ENCODE data around the gene DHTKD1. TPM values are rescaled to one million over a fixed set of nuclear protein-coding genes. Genes with fewer than 3 reads are reported as not detected.
"Not testable (repeated sequence)": the region's sequence is repeated elsewhere in the genome, so short reads cannot be mapped to it uniquely, and the experiment has no call there.

Gene DHTKD1
- total RNA-seq, 1 donor from 2014 or later = 56.1 TPM

DNA sequence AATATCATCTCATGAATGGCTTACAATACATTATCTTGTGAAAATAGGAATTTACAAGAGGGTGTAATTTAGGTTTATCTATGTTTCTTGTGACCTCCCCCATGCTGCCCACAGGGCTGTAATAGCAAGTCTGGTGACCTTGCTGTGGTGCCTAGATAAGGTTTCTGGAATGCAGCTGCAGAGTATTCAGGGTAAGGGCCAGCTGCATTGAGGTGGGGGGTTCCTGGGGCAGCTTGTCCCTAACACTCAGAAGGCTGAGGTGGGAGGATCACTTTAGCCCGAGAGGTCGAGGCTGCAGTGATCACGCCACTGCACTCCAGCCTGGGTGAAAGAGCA lies 5.3 kb upstream of the DHTKD1 start:
- no peak for DNase-seq (ENCODE audit: low read depth, low spot score)
- TF ChIP-seq, protein P1, sequence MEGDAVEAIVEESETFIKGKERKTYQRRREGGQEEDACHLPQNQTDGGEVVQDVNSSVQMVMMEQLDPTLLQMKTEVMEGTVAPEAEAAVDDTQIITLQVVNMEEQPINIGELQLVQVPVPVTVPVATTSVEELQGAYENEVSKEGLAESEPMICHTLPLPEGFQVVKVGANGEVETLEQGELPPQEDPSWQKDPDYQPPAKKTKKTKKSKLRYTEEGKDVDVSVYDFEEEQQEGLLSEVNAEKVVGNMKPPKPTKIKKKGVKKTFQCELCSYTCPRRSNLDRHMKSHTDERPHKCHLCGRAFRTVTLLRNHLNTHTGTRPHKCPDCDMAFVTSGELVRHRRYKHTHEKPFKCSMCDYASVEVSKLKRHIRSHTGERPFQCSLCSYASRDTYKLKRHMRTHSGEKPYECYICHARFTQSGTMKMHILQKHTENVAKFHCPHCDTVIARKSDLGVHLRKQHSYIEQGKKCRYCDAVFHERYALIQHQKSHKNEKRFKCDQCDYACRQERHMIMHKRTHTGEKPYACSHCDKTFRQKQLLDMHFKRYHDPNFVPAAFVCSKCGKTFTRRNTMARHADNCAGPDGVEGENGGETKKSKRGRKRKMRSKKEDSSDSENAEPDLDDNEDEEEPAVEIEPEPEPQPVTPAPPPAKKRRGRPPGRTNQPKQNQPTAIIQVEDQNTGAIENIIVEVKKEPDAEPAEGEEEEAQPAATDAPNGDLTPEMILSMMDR (conservative IDR thresholded peaks at IDR 0.05) = no peak
- peaks cover 2% of the 10 kb centered on the region for H3K9me3 Mint-ChIP-seq
- H3K27me3 Mint-ChIP-seq (ENCODE audit: low read depth) = no peaks in the 10 kb centered on the region
- no peak overlapping the region for H3K27ac Mint-ChIP-seq (ENCODE audit: unreplicated experiment)
- no peaks in the 10 kb centered on the region for H3K36me3 Mint-ChIP-seq (ENCODE audit: low read depth)
- H3K4me1 Mint-ChIP-seq = peaks cover 3% of the 10 kb centered on the region
- H3K4me3 Mint-ChIP-seq = no peak overlapping the region

DNA sequence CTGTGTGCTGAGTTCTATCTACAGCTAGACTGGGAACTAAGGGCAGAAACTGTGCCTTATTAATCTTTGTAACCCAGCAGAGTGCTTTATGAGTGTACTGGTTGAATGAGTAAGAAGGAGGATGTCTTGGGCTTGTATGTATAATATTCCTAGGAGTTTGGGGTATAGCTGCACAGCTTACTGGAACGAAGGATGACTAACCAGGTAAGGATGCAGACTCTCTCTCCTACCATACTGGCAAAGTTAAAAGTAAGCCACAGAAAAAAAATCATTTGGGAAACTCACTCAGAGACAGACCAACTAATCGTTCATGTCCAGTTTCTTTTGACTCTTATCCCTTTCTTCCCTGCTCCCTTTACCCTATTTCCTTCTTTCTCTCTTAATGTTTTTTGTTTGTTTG lies 1.4 kb upstream of the DHTKD1 start:
- H3K36me3 Mint-ChIP-seq (ENCODE audit: low read depth) = no peaks in the 10 kb centered on the region
- H3K9me3 Mint-ChIP-seq = peaks cover 3% of the 10 kb centered on the region
- no peak for DNase-seq (ENCODE audit: low read depth, low spot score)
- peaks cover 19% of the 10 kb centered on the region for H3K4me1 Mint-ChIP-seq
- TF ChIP-seq, protein P1 (conservative IDR thresholded peaks at IDR 0.05) = no peak
- H3K27ac Mint-ChIP-seq (ENCODE audit: unreplicated experiment) = no peak overlapping the region
- H3K27me3 Mint-ChIP-seq (ENCODE audit: low read depth) = no peaks in the 10 kb centered on the region
- peak overlapping the region; percentile 44 for H3K4me3 Mint-ChIP-seq

DNA sequence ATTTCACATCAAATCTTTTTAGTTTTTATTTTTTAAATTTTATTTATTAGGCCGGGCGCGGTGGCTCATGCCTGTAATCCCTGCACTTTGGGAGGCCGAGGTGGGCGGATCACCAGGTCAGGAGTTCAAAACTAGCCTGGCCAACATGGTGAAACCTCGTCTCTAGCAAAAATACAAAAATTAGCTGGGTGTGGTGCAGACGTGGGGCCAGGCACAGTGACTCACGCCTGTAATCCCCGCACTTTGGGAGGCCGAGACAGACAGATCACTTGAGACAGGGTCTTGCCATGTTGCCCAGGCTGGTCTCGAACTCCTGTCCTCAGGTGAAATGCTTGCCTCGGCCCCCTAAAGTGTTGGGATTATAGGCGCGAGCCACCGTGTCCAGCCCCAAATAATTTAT lies 2.7 kb downstream of the DHTKD1 start:
- H3K4me3 Mint-ChIP-seq = peak overlapping the region; percentile 72
- H3K4me1 Mint-ChIP-seq = peaks cover 19% of the 10 kb centered on the region
- DNase-seq (ENCODE audit: low read depth, low spot score); H3K36me3 Mint-ChIP-seq (ENCODE audit: low read depth); H3K9me3 Mint-ChIP-seq; H3K27me3 Mint-ChIP-seq (ENCODE audit: low read depth): not testable (repeated sequence)
- peak overlapping the region; percentile 6 for H3K27ac Mint-ChIP-seq (ENCODE audit: unreplicated experiment)

DNA sequence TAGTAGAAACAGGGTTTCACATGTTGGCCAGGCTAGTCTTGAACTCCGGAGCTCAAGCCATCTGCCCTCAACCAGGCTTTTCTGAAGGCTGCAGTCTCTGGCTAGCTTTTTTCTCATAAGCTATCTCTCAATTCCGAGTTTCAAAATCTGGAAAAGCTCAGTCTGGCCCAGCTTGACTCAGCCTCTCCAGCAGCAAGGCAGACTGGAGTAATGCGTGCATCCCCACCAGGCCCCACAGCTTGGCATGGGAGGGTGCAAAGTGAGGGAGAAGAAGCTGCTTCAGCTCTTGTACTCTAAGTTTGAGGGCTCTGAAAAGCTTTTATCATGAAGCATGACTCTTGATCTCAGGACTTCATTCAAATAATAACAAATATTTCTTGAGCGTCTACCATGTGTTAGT lies 4.8 kb downstream of the DHTKD1 start:
- H3K9me3 Mint-ChIP-seq = peaks cover under 1% of the 10 kb centered on the region
- no peak for DNase-seq (ENCODE audit: low read depth, low spot score)
- peaks cover 16% of the 10 kb centered on the region for H3K4me1 Mint-ChIP-seq
- peaks cover 9% of the 10 kb centered on the region for H3K36me3 Mint-ChIP-seq (ENCODE audit: low read depth)
- TF ChIP-seq, protein P1 (conservative IDR thresholded peaks at IDR 0.05) = no peak
- H3K27me3 Mint-ChIP-seq (ENCODE audit: low read depth) = no peaks in the 10 kb centered on the region
- H3K27ac Mint-ChIP-seq (ENCODE audit: unreplicated experiment) = peak overlapping the region; percentile 27
- H3K4me3 Mint-ChIP-seq = no peak overlapping the region

DNA sequence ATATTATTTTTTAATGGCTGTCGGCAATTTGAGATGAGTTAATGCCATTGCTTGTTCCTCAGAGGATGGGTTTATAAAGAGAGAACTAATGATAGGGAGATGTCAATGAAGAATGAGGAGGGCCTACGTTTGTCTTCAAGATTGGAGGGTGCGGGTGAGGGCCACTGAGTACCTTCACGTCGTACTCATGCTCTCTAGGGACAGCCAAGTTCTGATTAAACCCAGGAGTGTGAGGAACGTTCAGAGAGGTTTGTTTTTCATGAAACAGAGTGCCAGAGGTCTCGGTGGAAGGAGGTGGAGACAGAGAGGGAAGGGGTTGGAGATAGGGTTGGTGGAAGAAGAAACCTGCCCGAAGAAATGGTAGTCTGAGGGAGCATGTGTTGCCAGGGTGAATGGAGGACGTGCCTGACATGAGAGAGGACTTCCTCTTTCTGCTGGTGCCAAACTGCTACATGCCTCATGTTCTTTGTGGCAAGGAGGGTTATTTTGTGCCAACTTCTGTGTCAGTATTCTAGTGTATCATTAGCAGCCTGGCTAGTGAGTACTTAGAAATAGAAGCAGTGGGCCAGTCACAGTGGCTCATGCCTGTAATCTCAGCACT lies 8.9 kb downstream of the DHTKD1 start:
- Mint-ChIP-seq H3K9me3 (no peaks in the 10 kb centered on the region), H3K4me3 (peak overlapping the region; percentile 9), H3K36me3 (ENCODE audit: low read depth) (peaks cover 12% of the 10 kb centered on the region), H3K27ac (ENCODE audit: unreplicated experiment) (peak overlapping the region; percentile 85), H3K27me3 (ENCODE audit: low read depth) (no peaks in the 10 kb centered on the region), H3K4me1 (no peaks in the 10 kb centered on the region)
- TF ChIP-seq, protein P1 (conservative IDR thresholded peaks at IDR 0.05) = no peak
- DNase-seq (ENCODE audit: low read depth, low spot score) = no peak

DNA sequence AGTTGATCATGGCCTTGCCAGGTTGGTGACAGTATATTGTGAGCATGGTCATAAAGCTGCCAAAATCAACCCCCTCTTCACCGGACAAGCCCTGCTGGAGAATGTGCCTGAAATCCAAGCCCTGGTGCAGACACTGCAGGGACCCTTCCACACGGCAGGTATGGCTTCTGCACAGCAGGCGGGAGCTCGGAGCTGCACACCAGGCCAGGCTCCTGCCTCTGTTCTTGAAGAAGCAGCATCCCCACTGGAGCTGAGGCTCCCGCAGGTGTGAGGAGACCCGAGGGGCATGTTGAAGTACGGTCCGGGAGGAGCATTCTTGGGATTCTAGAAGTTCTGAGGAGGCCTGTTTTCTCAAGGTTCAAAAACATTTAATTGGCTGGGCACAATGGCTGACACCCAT lies 12.7 kb downstream of the DHTKD1 start:
- Mint-ChIP-seq H3K9me3 (no peaks in the 10 kb centered on the region), H3K36me3 (ENCODE audit: low read depth) (peaks cover 12% of the 10 kb centered on the region), H3K4me1 (no peaks in the 10 kb centered on the region), H3K4me3 (no peak overlapping the region), H3K27ac (ENCODE audit: unreplicated experiment) (no peak overlapping the region), H3K27me3 (ENCODE audit: low read depth) (no peaks in the 10 kb centered on the region)
- TF ChIP-seq, protein P1 (conservative IDR thresholded peaks at IDR 0.05) = no peak
- DNase-seq (ENCODE audit: low read depth, low spot score) = no peak
